Activated CD4-positive, alpha-beta T cell treated with anti-CD3 and anti-CD28 coated beads, Interleukin-2, amount 50 U/mL, for 48 hours (primary cell): ENCODE results near the gene TIGD3.
A peak's percentile ranks its signal among the peaks of the same experiment; 100 is the strongest.
"Not testable (repeated sequence)": the region's sequence is repeated elsewhere in the genome, so short reads cannot be mapped to it uniquely, and the experiment has no call there.

ENCODE experiments used
- DNase-seq, 2 experiments: peaks; one replicate each; pipeline ENCODE4 v3.0.0-alpha.2; 2020

The TIGD3 gene

GRCh38 chr11:65325435-65325834 is 29.1 kb upstream of the TIGD3 start:
- no peak for DNase-seq

GRCh38 chr11:65327021-65327420 is 27.5 kb upstream of the TIGD3 start:
- no peak for DNase-seq

GRCh38 chr11:65329478-65329877 is 25.1 kb upstream of the TIGD3 start:
- DNase-seq, result no peak

DNA sequence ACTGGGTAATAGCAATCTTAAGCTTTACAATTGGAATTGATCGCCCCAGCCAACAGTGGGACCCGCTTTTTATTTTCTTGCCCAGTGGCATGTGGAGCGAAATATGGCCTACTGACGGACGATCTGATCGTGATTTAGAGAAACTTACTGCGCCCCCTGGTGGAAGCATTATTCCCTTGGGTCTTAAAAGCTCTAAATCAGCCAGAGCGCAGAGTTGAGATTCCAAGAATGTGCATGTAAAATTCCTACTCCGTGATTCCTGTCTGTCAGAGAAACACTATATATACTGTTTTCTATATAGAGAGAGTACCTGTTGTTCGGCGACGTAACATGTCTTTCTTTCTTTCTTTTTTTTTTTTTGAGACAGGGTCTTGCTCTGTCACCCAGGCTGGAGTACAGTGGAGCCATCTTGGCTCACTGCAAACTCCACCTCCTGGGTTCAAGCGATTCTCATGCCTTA is 24.6 kb upstream of the TIGD3 start:
- peak; percentile 87 to 93 for DNase-seq

- no peak for DNase-seq
Observed at GRCh38 chr11:65330544-65330943, 24.0 kb upstream of the TIGD3 start.

GRCh38 chr11:65332591-65332990 is 22.0 kb upstream of the TIGD3 start:
- DNase-seq, result not testable (repeated sequence)

GRCh38 chr11:65334696-65335295 is 19.8 kb upstream of the TIGD3 start:
- no peak for DNase-seq

DNA sequence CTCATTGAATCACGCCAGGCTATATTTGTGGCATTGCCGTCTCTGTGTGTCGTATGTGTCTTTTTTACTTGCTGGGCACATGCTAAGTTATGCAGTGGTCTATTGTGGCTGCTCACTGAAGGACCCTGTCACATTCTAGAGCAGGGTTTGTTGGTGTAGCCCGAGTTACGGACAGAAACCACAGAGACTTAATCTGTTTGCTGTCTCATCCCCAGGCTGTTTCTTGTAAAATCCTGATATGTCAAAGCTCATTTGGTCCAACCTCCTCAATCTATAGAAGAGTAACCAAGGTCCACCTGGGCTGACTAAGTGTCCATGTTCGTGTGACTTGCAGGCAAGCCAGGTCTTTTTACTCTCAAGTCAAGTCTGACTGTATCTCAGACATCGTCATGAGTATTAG is 15.9 kb upstream of the TIGD3 start:
- no peak for DNase-seq

DNA sequence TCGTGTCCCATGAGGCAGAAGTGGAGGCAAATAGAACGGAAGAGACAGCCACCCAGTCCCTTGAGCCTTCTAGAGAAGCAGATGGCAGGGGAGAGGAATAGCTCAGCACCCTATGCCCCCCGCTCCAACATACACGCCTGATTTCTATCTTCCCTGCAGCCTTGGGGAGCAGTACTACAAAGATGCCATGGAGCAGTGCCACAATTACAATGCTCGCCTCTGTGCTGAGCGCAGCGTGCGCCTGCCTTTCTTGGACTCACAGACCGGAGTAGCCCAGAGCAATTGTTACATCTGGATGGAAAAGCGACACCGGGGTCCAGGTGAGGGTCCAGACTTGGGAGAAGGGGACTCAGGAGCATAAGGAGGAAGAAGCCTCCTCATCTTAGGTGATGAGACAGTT is 14.3 kb upstream of the TIGD3 start:
- no peak for DNase-seq

DNA sequence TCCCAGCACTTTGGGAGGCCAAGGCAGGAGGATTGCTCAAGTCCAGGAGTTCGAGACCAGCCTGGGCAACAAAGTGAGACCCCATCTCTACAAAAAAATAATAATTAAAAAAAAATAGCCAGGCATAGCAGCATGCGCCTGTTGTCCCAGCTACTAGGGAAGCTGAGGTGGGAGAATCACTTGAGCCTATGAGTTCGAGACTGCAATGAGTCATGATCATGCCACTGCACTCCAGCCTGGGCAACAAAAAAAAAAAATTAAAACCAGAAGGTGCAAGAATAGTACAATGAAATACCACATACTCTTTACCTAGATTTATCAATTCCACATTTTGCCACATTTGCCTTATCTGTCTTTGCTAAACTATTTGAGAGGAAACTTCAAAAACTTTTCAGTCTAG is 12.7 kb upstream of the TIGD3 start:
- no peak for DNase-seq

DNA sequence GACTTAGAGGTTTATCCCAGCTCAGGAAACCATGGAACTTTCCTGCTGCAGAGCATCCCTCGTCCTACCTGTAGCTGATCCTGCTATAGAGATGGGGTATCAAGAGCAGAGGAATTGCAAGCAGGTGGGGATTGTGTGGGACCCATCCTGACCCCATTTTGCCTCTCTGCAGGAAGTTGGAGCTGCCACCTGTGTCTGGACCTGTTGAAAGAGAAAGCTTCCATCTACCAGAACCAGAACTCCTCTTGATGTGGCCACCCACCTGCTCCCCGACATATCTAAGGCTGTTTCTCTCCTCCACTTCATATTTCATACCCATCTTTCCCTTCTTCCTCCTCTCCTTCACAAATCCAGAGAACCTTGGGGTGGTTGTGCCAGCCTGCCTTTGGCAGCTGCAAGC is 3.0 kb upstream of the TIGD3 start:
- no peak for DNase-seq

- no peak for DNase-seq
Observed at GRCh38 chr11:65352783-65353182, 1.8 kb upstream of the TIGD3 start.

DNA sequence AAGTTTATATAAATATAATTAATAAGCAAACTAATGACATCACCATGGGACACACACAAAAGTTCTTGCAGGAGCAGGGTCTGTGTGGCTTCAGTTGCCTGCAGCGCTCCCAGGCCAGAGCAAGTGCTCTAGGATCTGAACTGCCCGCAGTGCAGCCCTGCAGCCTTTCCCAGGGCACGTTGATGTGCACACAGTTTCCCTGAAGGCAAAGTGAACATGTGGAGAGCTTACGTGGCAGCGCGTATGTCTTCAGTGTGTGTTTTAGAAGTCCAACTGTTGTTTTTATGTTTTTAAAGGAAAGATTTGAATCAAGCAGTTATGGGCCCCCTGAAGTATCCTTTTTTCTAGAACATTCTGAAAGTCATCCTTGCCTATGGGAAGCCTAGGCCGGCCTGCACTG is 1.2 kb upstream of the TIGD3 start:
- DNase-seq, result no peak

GRCh38 chr11:65353900-65354264 is 669 bp upstream of the TIGD3 start:
- DNase-seq, result no peak

GRCh38 chr11:65355013-65355775 is 643 bp downstream of the TIGD3 start:
- peak; percentile 55 to 58 for DNase-seq

DNA sequence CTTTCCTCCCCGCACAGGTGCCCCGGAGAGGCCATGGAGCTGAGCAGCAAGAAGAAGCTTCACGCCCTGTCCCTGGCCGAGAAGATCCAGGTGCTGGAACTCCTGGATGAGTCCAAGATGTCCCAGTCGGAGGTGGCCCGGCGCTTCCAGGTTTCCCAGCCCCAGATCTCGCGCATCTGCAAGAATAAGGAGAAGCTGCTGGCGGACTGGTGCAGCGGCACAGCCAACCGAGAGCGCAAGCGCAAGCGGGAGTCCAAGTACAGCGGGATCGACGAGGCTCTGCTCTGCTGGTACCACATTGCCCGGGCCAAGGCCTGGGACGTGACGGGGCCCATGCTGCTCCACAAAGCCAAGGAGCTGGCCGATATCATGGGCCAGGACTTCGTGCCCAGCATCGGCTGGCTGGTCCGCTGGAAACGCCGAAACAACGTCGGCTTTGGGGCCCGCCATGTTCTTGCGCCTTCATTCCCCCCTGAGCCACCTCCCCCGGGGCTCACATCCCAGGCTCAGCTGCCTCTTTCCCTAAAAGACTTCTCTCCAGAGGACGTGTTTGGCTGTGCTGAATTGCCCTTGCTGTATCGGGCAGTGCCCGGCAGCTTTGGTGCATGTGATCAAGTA is 1.3 kb downstream of the TIGD3 start:
- DNase-seq, result no peak

DNA sequence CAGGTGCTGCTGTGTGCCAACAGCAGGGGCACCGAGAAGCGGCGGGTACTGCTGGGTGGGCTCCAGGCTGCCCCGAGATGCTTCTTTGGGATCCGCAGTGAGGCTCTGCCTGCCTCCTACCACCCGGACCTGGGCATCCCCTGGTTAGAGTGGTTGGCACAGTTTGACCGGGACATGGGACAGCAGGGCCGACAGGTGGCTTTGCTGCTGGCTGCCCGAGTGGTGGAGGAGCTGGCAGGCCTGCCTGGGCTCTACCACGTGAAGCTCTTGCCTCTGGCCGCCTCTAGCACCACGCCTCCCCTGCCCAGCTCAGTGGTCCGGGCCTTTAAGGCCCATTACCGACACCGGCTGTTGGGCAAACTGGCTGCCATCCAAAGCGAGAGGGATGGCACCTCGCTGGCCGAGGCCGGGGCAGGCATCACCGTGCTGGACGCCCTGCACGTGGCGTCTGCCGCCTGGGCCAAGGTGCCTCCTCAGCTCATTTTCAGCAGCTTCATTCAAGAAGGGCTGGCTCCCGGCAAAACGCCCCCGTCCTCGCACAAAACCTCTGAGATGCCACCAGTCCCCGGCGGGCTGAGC is 1.9 kb downstream of the TIGD3 start:
- DNase-seq, result no peak

DNA sequence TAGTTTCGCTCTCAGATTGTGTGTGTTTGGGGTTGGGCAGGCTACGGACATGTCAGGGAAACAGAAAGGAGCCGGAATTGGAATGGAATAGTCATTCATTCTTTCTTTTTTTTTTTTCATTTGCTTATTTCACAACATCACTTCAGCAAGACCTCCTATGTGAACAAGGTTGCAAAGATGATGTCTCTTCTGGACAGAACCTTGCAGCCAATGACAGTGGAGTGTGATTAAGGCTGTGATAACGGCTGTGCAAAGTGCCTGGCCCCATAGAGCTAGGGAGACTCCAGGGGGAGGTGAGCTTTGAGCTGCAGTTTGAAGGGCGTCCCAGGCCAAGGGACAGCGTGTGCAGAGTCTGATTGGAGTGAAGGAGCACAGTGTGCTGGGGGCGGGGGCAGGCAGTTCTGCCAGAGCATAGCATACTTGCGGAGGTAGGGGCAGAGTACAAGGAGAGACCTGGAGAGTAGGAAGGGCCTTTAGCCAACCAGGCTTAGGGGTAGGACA is 3.4 kb downstream of the TIGD3 start:
- DNase-seq, result no peak

DNA sequence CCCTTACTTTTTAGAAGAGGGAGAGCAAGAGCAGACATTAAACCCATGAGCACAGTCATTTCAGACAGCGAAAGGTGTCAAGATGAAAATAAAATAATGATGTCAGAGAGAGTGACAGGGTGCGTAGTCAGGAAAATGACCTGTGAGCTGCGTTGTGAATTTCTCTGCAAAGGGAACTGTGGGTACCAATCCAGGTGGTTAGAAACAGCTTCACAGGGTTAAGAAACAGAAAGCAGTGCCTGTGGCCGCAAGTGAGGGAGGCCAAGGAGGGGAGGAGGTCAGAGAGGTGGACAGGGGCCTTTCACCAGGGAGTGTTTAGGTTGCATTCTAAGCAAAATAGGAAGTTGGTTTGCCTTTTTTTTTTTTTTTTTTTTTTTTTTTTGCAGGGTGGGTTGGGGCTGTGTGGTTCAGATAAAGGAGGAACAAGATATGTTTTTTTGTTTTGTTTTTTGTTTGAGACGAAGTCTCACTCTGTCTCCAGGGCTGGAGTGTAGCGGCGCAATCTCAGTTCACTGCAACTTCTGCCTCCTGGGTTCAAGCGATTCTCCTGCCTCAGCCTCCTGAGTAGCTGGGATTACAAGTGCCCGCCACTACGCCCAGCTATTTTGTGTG is 7.9 kb downstream of the TIGD3 start:
- no peak for DNase-seq

GRCh38 chr11:65362966-65363365 is 8.4 kb downstream of the TIGD3 start:
- no peak for DNase-seq

DNA sequence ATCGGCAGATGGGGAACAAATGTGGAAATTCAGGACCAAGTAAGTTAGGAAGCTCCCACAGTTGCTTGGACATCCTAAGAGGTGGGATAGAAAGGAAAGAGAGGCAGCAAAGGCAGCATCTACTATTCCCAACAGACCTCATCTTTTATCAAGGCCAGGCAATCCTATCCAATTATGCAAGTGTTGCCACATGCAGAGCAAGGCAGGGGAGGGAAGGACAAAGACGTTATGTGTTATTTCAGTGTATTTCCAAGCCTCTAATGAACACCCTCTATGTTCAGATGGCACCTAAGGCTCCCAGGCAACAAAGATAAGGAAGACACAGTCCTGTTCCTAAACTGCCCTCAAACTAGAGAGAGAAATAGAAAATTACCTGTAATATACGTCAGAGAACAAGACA is 9.2 kb downstream of the TIGD3 start:
- no peak for DNase-seq

DNA sequence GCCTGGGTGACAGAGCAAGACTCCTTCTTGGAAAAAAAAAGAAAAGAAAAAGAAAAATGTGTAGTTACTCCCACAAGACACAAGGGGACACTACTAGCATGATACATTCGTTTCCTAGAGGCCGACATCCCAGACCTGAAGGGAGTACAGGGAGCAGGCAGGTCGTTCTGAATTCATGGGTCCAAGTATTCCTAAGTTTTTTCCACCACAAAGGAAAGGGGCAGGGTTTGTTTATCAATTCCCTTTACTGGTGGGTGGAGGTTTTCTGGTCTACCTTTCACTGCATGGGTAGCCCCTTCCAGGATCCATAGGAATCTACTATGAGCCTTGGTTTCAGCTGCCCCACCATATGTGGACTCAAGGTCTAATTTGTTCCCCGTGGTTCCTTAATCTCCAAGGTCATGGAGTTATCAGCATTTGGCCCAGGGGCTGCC is 11.8 kb downstream of the TIGD3 start:
- DNase-seq, result peak in 1 of 2 experiments; percentile 25

- no peak for DNase-seq
Observed at GRCh38 chr11:65370659-65371049, 16.1 kb downstream of the TIGD3 start.
